ENCODE results near the gene IRAK2.

Gene IRAK2

DNA sequence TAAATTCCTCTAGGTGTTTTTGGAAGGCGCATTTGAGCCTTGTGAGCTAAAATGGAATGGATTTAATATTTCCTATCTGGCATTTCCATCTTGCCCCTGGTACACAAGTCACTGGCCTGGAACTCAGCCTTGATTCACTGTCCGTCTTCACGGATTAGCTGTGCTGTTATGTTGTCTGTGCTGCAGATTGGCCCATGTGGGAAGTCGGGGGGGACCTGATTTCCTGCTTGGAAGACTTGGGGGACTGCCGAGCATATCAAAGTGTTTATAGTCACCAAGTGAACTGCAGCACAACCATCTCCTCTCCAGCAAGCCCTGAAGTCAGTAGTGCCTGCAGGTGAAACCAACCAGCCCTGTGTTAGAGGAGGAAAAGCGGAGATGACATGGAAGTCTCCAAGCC is 115.9 kb downstream of the IRAK2 start:
- Mint-ChIP-seq H3K4me1 (ENCODE audit: low read depth) (peaks cover 35% of the 10 kb centered on the region), H3K36me3 (ENCODE audit: low read depth) (peaks cover 44% of the 10 kb centered on the region), H3K27ac (no peak overlapping the region)

DNA sequence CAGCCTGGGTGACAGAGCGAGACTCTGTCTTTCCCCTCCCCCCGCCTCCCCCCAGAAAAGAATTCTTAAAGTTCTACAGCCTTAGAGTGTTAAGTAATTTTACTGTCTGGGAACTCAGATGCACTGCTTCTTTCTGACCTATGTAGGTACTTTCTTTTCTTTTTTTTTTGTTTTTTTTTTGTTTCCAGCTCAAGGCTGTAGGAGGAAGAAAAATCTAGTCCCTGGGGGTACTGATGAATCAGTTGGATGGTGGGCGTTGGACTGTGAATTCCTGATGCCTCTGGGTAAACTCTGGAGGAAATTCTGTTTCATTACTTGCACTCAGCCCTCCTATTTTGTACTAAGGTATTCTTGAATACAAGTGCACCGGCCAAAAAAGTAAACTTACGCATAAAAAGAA is 117.2 kb downstream of the IRAK2 start:
- no peaks in the 10 kb centered on the region for H3K27me3 Mint-ChIP-seq (ENCODE audit: low read depth)
- no peak overlapping the region for H3K27ac Mint-ChIP-seq
- H3K36me3 Mint-ChIP-seq (ENCODE audit: low read depth): peaks cover 44% of the 10 kb centered on the region
- H3K9me3 Mint-ChIP-seq: no peaks in the 10 kb centered on the region
- H3K4me1 Mint-ChIP-seq (ENCODE audit: low read depth): peaks cover 36% of the 10 kb centered on the region
- H3K4me3 Mint-ChIP-seq: no peak overlapping the region

More for the DNA sequence above, 115.9 kb downstream of the IRAK2 start:
- H3K27me3 Mint-ChIP-seq (ENCODE audit: low read depth): no peaks in the 10 kb centered on the region
- no peaks in the 10 kb centered on the region for H3K9me3 Mint-ChIP-seq
- no peak overlapping the region for H3K4me3 Mint-ChIP-seq

DNA sequence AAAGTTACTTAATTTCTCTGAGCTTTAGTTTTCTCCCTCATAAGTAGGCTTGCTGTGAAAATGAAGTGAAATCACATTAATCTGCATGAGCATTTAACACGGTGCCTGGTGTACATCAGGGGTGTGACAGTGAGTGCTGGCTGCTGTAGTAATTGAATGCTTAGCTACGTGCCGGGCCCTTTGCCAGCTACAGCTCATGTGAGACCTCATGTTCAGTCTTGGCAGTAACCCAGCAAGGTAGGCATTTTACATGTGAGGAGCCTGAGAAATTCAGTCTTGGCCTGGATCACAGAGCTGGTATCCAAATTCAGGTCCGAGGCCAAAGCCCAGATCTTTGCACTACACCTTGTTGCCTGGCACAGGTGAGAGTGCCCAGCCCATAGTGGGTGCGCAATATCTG is 118.9 kb downstream of the IRAK2 start:
- peak overlapping the region; percentile 84 for H3K27ac Mint-ChIP-seq
- H3K9me3 Mint-ChIP-seq: no peaks in the 10 kb centered on the region
- H3K4me1 Mint-ChIP-seq (ENCODE audit: low read depth): peaks cover 33% of the 10 kb centered on the region
- H3K4me3 Mint-ChIP-seq: no peak overlapping the region
- H3K36me3 Mint-ChIP-seq (ENCODE audit: low read depth): peaks cover 43% of the 10 kb centered on the region
- H3K27me3 Mint-ChIP-seq (ENCODE audit: low read depth): no peaks in the 10 kb centered on the region

DNA sequence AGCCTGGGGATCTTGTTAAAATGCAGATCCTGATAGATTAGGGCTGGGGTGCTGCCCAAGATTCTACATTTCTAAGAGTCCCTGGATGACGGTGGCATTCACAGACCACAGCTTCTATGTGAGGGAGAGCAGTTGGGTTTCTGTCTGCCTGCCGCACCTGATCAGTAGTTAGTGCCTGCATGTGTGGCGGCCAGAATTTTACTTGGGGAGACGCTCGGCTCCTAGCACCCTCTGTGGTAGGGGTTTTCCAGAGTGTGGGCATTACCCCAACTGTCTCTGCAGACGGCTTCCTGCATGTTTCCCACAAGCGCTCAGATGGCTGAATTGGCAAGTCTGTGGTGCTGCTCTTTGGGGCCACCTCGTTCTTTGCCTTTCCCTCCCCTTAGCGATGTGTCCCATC is 119.8 kb downstream of the IRAK2 start:
- Mint-ChIP-seq H3K36me3 (ENCODE audit: low read depth) (peaks cover 45% of the 10 kb centered on the region), H3K9me3 (no peaks in the 10 kb centered on the region), H3K4me3 (peak overlapping the region; percentile 35), H3K27me3 (ENCODE audit: low read depth) (no peaks in the 10 kb centered on the region), H3K4me1 (ENCODE audit: low read depth) (peaks cover 32% of the 10 kb centered on the region), H3K27ac (peak overlapping the region; percentile 84)

DNA sequence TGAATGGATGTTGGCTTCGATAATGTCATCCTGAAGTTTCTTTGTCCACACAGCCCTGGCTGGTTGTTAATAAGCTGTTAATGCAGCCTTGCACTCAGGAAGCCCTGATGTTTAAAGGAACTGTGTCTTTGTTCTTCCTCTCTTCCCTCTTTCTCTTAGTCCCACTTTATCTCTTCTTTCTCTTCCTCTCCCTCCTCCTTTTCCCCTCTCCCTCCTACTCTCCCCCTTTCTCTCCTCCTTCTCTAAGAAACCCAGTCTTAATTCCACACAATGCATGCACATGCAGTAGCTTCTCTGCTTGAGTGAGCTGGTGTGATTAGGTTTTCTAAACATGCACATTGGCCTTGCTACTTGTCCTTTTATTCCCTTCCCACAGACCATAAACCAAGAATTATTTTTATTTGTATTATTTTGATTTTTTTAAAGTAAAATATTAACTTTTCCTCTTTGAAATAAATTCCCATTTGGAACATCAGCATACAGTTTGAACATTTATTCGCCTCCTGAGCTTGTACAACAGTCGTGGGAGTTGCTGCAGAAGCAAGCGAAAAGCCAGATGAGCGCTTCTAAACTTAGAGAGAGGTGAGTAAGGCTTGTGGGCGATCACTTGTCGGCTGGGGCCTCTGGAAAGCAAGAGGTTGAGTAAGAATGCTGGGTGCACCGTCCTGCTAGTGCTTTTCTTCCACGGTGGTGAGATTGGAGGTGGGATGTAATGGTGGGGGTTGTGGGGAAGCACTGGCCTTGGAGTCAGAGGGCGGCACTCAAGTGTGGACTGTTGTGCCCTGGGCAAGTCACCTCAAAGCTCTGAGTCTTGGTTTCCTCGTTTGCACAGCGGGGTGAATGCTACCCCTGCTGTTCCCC is 120.8 kb downstream of the IRAK2 start:
- peak overlapping the region; percentile 84 for H3K27ac Mint-ChIP-seq
- H3K36me3 Mint-ChIP-seq (ENCODE audit: low read depth): peaks cover 39% of the 10 kb centered on the region
- peaks cover 30% of the 10 kb centered on the region for H3K4me1 Mint-ChIP-seq (ENCODE audit: low read depth)
- H3K27me3 Mint-ChIP-seq (ENCODE audit: low read depth): no peaks in the 10 kb centered on the region
- no peak overlapping the region for H3K4me3 Mint-ChIP-seq
- no peaks in the 10 kb centered on the region for H3K9me3 Mint-ChIP-seq

DNA sequence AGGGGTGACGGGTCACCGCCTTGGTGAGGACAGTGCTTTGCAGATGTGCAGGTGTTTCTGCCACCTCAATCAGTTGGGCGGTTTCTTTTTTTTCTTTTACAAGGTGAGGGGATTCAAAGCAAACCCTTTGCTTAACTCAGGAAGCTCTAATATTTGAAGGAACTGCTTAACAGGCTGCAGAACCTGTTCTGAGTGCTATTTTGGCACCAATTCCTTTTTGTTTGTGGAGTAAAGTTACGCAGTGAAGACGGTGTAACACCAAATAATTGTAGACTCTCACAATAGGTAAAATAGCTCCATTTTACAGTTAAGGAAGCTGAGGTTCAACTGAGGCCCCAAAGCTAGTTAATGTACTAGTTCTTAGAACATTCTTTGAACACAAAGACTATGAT is 121.4 kb downstream of the IRAK2 start:
- Mint-ChIP-seq H3K27ac (no peak overlapping the region), H3K4me1 (ENCODE audit: low read depth) (peaks cover 30% of the 10 kb centered on the region), H3K27me3 (ENCODE audit: low read depth) (no peaks in the 10 kb centered on the region), H3K9me3 (no peaks in the 10 kb centered on the region), H3K36me3 (ENCODE audit: low read depth) (peaks cover 39% of the 10 kb centered on the region), H3K4me3 (no peak overlapping the region)

DNA sequence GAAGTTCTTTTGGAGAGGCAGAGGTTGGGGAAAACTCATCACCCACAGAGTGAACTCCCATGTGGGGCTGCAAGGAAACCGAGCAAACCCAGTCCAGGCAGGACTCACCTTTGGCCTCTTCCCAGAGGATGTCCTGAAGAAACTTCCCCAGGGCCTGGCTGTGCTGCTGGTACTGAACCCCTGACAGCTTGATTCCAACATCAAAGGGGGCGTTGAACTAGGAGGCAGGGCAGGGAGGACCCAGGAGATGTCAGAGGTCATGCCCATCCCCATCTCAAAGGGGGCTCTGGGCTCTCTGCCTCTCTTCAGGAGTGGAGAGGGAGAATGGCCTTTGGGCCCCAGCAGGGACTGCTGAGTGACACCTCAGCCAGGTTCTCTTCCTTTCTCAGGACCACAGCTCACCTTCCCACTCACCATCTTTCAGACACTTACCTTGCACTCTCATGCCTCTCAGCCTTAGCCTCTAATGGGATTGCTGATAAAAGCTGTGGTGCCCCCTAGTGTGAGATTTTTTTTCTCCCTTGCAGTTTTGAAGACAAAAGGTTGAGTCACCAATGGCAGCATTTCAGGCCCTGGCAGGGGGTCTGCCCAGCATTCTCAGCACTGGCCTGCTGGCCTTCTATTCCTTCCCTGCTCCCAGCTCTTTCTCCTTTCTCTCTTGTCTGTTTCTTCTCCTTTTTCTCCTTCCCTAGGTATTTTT is 122.0 kb downstream of the IRAK2 start:
- H3K36me3 Mint-ChIP-seq (ENCODE audit: low read depth): peaks cover 39% of the 10 kb centered on the region
- H3K27me3 Mint-ChIP-seq (ENCODE audit: low read depth): no peaks in the 10 kb centered on the region
- H3K9me3 Mint-ChIP-seq: no peaks in the 10 kb centered on the region
- H3K4me1 Mint-ChIP-seq (ENCODE audit: low read depth): peaks cover 34% of the 10 kb centered on the region
- H3K4me3 Mint-ChIP-seq: no peak overlapping the region
- peak overlapping the region; percentile 49 for H3K27ac Mint-ChIP-seq

DNA sequence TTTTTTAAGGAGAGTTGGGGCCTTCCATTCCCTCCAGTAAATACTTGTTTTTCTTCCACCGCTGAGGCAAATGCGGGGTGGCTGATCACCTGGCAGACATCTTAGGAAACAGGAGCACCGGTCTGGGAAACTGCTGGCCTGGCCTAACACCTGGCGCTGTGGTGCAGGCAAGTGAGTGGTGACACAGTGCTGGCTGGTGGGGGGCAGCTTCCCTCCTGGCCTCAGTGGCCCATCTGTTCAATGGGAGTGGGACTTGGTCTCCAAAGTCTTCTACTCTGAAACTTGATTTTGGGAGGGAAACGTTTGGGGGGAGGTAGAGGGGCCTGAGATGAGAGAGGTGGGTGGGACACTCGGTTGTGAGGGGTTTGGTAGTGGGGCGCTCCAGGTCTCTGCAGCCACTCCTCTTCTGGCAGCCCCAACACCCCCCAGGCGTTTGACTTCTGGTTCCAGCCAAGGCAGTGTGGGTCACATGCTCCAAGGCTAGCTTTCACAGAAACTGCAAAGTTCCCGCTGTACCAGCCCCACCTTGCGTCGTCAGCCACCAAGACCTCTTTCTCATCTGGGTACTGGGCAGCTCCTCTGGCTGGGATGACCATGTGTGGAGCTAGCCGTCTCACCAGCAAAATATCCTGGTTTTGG is 123.3 kb downstream of the IRAK2 start:
- Mint-ChIP-seq H3K27ac (no peak overlapping the region), H3K36me3 (ENCODE audit: low read depth) (peaks cover 43% of the 10 kb centered on the region), H3K4me3 (no peak overlapping the region), H3K9me3 (no peaks in the 10 kb centered on the region), H3K4me1 (ENCODE audit: low read depth) (peaks cover 38% of the 10 kb centered on the region), H3K27me3 (ENCODE audit: low read depth) (no peaks in the 10 kb centered on the region)

DNA sequence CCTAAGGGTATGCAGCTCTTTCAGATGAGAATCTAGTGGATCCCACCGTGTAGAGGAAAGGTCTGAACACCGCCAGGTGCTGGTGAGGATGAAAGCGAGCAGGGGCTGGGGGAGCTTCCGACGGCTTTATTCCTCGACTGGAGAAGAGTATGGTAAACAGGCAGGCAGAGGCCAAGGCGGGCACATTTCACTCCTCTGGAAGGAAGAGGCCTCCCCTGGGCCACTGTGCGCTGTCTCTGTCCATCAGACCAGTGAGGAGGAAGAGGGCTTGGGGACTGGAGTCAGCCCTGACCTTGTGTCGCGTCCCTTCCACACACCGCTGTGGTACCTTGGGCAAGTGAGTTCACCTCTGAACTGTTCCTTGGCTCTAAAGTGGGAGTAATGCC is 123.8 kb downstream of the IRAK2 start:
- no peak overlapping the region for H3K27ac Mint-ChIP-seq
- peaks cover 40% of the 10 kb centered on the region for H3K36me3 Mint-ChIP-seq (ENCODE audit: low read depth)

DNA sequence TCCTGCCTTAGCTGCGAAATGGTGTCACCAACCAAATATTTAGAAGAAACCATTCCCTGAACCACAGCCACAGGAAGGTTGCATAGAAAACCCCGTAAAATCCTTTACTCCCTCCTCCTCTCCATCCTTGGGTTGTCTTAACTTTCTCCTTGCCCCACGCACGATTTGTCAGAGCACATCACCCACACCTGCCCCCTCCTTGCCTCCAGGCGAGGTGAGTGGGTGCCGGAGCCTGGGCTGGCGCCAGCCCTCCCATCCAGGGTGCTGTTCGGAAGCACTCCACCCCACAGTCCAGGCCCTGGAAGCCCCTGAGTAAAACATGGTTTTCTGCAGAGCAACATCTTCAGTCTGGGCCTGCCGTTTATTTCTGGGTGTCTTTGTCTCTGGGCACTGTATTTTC is 124.4 kb downstream of the IRAK2 start:
- Mint-ChIP-seq H3K27ac (no peak overlapping the region), H3K4me1 (ENCODE audit: low read depth) (peaks cover 30% of the 10 kb centered on the region), H3K9me3 (no peaks in the 10 kb centered on the region), H3K36me3 (ENCODE audit: low read depth) (peaks cover 39% of the 10 kb centered on the region), H3K4me3 (no peak overlapping the region), H3K27me3 (ENCODE audit: low read depth) (no peaks in the 10 kb centered on the region)

More for the DNA sequence above, 123.8 kb downstream of the IRAK2 start:
- Mint-ChIP-seq H3K27me3 (ENCODE audit: low read depth) (no peaks in the 10 kb centered on the region), H3K4me3 (no peak overlapping the region), H3K4me1 (ENCODE audit: low read depth) (peaks cover 35% of the 10 kb centered on the region), H3K9me3 (no peaks in the 10 kb centered on the region)

DNA sequence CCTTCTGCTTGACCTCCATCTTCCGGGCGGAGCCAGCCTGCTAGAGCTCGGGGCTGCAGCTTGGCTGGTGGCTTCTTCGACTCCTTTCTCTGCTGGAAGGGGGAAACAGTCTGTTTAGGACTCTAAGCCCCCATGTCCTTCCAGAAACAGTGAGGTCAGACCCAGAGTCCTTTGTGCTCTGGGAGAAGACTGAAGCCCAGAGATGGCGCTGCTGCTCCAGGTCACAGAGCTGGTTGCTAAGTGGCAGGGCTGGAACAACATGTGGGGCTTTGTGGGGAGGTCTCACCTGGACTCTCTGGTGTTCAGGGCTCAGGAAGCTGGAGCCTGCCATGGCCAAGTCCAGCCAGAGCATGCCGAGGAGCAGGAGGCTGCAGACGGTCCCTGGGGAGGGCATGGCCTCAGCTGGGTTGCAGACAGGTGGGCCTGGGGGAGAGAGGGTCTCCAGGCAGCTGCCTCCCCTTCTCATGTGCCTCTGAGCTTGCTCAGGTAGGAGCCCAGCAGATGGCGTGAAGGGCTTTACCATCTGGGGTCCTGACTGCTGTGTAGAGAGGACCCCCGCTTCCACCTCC is 125.2 kb downstream of the IRAK2 start:
- Mint-ChIP-seq H3K36me3 (ENCODE audit: low read depth) (peaks cover 37% of the 10 kb centered on the region), H3K4me1 (ENCODE audit: low read depth) (peaks cover 22% of the 10 kb centered on the region), H3K9me3 (no peaks in the 10 kb centered on the region), H3K27ac (peak overlapping the region; percentile 65), H3K27me3 (ENCODE audit: low read depth) (no peaks in the 10 kb centered on the region), H3K4me3 (no peak overlapping the region)

DNA sequence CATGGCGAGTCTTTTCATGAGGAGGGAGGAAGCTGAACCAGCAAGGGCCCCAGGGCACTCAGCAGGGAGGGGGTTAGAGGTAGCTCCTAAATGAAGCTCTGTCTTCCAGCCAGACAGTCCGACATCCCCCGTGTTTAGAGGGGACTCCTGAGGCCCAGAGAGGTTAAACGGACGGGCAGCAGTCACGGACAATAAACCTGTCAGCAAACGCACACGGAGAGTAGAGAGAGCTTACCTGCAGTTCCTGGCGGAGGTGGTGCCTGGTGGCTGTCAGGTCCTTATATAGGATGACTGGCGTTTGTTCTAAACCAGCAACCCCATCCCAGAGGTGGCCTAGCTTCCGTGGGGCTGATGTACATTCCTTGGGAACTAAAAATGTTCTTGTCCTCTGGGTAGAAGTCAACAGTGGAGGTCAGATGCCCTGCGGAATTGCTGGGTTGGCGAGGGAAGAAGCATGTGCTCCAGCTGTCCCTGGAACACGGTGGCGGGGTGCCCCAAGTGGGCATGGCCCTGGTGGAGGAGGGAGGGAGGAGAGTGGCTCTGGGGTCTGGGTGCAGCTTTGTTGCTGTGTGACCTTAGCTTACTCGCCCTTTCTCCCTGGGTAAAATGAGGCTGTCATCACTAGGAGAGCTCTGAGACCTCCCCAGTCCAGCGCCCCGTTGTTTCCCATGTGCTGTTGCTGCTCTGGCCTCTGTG is 125.9 kb downstream of the IRAK2 start:
- Mint-ChIP-seq H3K27me3 (ENCODE audit: low read depth) (no peaks in the 10 kb centered on the region), H3K4me1 (ENCODE audit: low read depth) (peaks cover 15% of the 10 kb centered on the region), H3K27ac (no peak overlapping the region), H3K4me3 (no peak overlapping the region), H3K36me3 (ENCODE audit: low read depth) (peaks cover 42% of the 10 kb centered on the region), H3K9me3 (no peaks in the 10 kb centered on the region)

DNA sequence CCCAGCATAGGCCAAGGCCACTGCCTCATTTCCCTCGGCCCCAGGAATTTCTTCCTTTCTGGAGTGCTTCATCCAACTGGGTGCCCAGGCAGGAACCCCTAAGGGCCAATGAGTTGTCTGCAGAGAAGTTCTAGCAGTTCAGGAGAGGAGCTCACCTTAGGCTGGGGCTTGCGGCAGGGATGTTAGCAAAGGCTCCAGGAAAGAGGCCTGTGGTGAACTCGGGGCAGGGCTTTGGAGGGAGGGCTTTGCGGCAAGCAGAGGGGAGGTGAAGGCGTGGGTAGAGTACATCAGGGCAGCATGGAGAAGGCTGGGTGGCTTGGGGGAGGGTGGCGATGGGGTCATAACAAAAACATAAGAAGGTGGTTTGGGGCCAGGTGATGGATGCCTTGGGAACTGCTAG is 126.9 kb downstream of the IRAK2 start:
- peaks cover 43% of the 10 kb centered on the region for H3K36me3 Mint-ChIP-seq (ENCODE audit: low read depth)
- H3K9me3 Mint-ChIP-seq: no peaks in the 10 kb centered on the region
- peaks cover 15% of the 10 kb centered on the region for H3K4me1 Mint-ChIP-seq (ENCODE audit: low read depth)
- no peak overlapping the region for H3K4me3 Mint-ChIP-seq
- peak overlapping the region; percentile 87 for H3K27ac Mint-ChIP-seq
- H3K27me3 Mint-ChIP-seq (ENCODE audit: low read depth): no peaks in the 10 kb centered on the region

All from T-helper 1 cell treated with Interleukin-12 subunit alpha and Interleukin-12 subunit beta and Interleukin-4 antibody, amounts not matched to agents 30 μg/mL and 1 μg/mL, for 36 hours (primary cell).